Endothelial cell (in vitro differentiated cells): ENCODE data around the gene RER1. TPM values are rescaled to one million over a fixed set of nuclear protein-coding genes. Genes with fewer than 3 reads are reported as not detected.

Source experiments
- DNase-seq: peaks from one replicate; pipeline ENCODE4 v3.0.0; 2021; ENCODE audit warnings: low spot score
- H3K27ac Mint-ChIP-seq: one replicate; pipeline ENCODE4 v1.8.0; 2021; ENCODE audit warnings: mixed read lengths, inconsistent platforms; ENCODE audit not compliant: unreplicated experiment
- H3K27me3 Mint-ChIP-seq: one replicate; pipeline ENCODE4 v1.8.0; 2021; ENCODE audit warnings: mild to moderate bottlenecking, moderate library complexity, mixed read lengths, inconsistent platforms; ENCODE audit not compliant: unreplicated experiment
- H3K36me3 Mint-ChIP-seq: one replicate; pipeline ENCODE4 v1.8.0; 2021; ENCODE audit warnings: mild to moderate bottlenecking, low read depth, mixed read lengths, inconsistent platforms; ENCODE audit not compliant: unreplicated experiment
- H3K4me1 Mint-ChIP-seq: one replicate; pipeline ENCODE4 v1.8.0; 2021; ENCODE audit warnings: mild to moderate bottlenecking, mixed read lengths, inconsistent platforms; ENCODE audit not compliant: unreplicated experiment
- H3K4me3 Mint-ChIP-seq: one replicate; pipeline ENCODE4 v1.8.0; 2021; ENCODE audit warnings: mild to moderate bottlenecking, mixed read lengths, inconsistent platforms; ENCODE audit not compliant: unreplicated experiment
- H3K9me3 Mint-ChIP-seq: one replicate; pipeline ENCODE4 v1.8.0; 2021; ENCODE audit warnings: mixed read lengths, inconsistent platforms; ENCODE audit not compliant: unreplicated experiment
- CTCF ChIP-seq: fragments of 200-600 bp; sonication (generic); IDR thresholded peaks from one replicate; pipeline ENCODE4 v1.5.0; 2021; ENCODE audit warnings: antibody characterized with exemption; ENCODE audit not compliant: unreplicated experiment
- total RNA-seq: library from RNA; stranded (reverse); fragmentation: NEBNext Ultra II Directional; extraction: Animal tissue kit (Norgen Biotek cat#: 25700); gene quantifications from one replicate; pipeline ENCODE4 v1.2.1, GENCODE V29; 2021; ENCODE audit not compliant: unreplicated experiment

Gene RER1
- total RNA-seq, 1 donor from 2014 or later, result 141 TPM

- H3K9me3 Mint-ChIP-seq, result no peaks in the 10 kb centered on the region
- DNase-seq, result no peak
- H3K4me3 Mint-ChIP-seq, result no peak overlapping the region
- TF ChIP-seq CTCF, result peak; percentile 28
- H3K4me1 Mint-ChIP-seq, result no peaks in the 10 kb centered on the region
- H3K27me3 Mint-ChIP-seq, result peaks cover 3% of the 10 kb centered on the region
- H3K36me3 Mint-ChIP-seq, result no peaks in the 10 kb centered on the region
- no peak overlapping the region for H3K27ac Mint-ChIP-seq
Measured at GRCh38 chr1:2429780-2430591, 38.3 kb downstream of the RER1 start.

GRCh38 chr1:2430592-2430973 lies 38.9 kb downstream of the RER1 start:
- DNase-seq, result no peak
- no peaks in the 10 kb centered on the region for H3K9me3 Mint-ChIP-seq
- no peak overlapping the region for H3K27ac Mint-ChIP-seq
- no peaks in the 10 kb centered on the region for H3K4me1 Mint-ChIP-seq
- no peak for TF ChIP-seq CTCF
- no peaks in the 10 kb centered on the region for H3K36me3 Mint-ChIP-seq
- no peak overlapping the region for H3K4me3 Mint-ChIP-seq
- H3K27me3 Mint-ChIP-seq, result peaks cover 1% of the 10 kb centered on the region

- H3K4me1 Mint-ChIP-seq, result no peaks in the 10 kb centered on the region
- no peak overlapping the region for H3K4me3 Mint-ChIP-seq
- H3K27me3 Mint-ChIP-seq, result peaks cover 1% of the 10 kb centered on the region
- no peak overlapping the region for H3K27ac Mint-ChIP-seq
- DNase-seq, result no peak
- no peak for TF ChIP-seq CTCF
- no peaks in the 10 kb centered on the region for H3K36me3 Mint-ChIP-seq
- H3K9me3 Mint-ChIP-seq, result no peaks in the 10 kb centered on the region
Measured at GRCh38 chr1:2431103-2431502, 39.5 kb downstream of the RER1 start.

- Mint-ChIP-seq H3K4me3 (no peak overlapping the region), H3K4me1 (no peaks in the 10 kb centered on the region)
Measured at GRCh38 chr1:2431518-2431917, 39.9 kb downstream of the RER1 start.

More at GRCh38 chr1:2431518-2431917, 39.9 kb downstream of the RER1 start:
- Mint-ChIP-seq H3K36me3 (no peaks in the 10 kb centered on the region), H3K27me3 (peaks cover 1% of the 10 kb centered on the region), H3K27ac (no peak overlapping the region), H3K9me3 (no peaks in the 10 kb centered on the region)
- DNase-seq, result no peak
- TF ChIP-seq CTCF, result no peak
